PC-3 (cell line): ENCODE data around the gene ATOH8. TPM values are rescaled to one million over a fixed set of nuclear protein-coding genes. Genes with fewer than 3 reads are reported as not detected.

ENCODE experiments used
- ATAC-seq: fragments of 200-7000 bp; cut with Tn5 transposase; 2 replicates; pipeline ENCODE4 v1.9.1; 2020; ENCODE audit warnings: mild to moderate bottlenecking, moderate library complexity
- BruUV-seq: library from RNA; stranded (reverse); fragments of 400-500 nt; replicated peaks from 2 replicates; lab custom pipeline; 2021; lab: Mats Ljungman, UMichigan
- CTCF ChIA-PET: fragments of 300-600 bp; sonication (Branson Sonifier 250); formaldehyde crosslinking; loops from one replicate; lab custom pipeline; 2022; ENCODE audit warnings: antibody characterized with exemption; lab: Charles Lee
- POLR2A ChIA-PET: fragments of 300-600 bp; sonication (Branson Sonifier 250); formaldehyde crosslinking; loops from one replicate; lab custom pipeline; 2022; ENCODE audit warnings: antibody characterized with exemption; ENCODE audit not compliant: unreplicated experiment; lab: Charles Lee
- DNase-seq: peaks from one replicate; pipeline ENCODE4 v3.0.0-alpha.2; 2015
- H2AFZ ChIP-seq: fragments of 300-600 bp; sonication (generic); 2 replicates; pipeline ENCODE4 v1.6.0; 2016; ENCODE audit warnings: antibody characterized with exemption, low read length
- H3F3A ChIP-seq: fragments of 300-600 bp; sonication (generic); one replicate; pipeline ENCODE4 v1.6.0; 2017; ENCODE audit warnings: antibody characterized with exemption, low read length, control low read depth, mild to moderate bottlenecking; ENCODE audit not compliant: unreplicated experiment
- H3K27ac ChIP-seq: fragments of 300-600 bp; sonication (generic); 2 replicates; pipeline ENCODE4 v1.5.1; 2016; ENCODE audit warnings: mild to moderate bottlenecking, low read length
- H3K27me3 ChIP-seq: fragments of 300-600 bp; sonication (generic); 2 replicates; pipeline ENCODE4 v1.6.1; 2016; ENCODE audit warnings: low read length, mixed read lengths
- H3K36me3 ChIP-seq: fragments of 300-600 bp; sonication (generic); 2 replicates; pipeline ENCODE4 v1.6.1; 2016; ENCODE audit warnings: low read depth, mixed run types, low read length, mixed read lengths
- H3K4me1 ChIP-seq: fragments of 300-600 bp; sonication (generic); 2 replicates; pipeline ENCODE4 v1.5.1; 2016; ENCODE audit warnings: low read length; ENCODE audit not compliant: insufficient read depth
- H3K4me2 ChIP-seq: fragments of 300-600 bp; sonication (generic); 2 replicates; pipeline ENCODE4 v1.6.0; 2016; ENCODE audit warnings: low read length
- H3K4me3 ChIP-seq: fragments of 300-600 bp; sonication (generic); 2 replicates; pipeline ENCODE4 v1.5.1; 2016; ENCODE audit warnings: mild to moderate bottlenecking, low read length, mixed read lengths
- H3K79me2 ChIP-seq: fragments of 300-600 bp; sonication (generic); 2 replicates; pipeline ENCODE4 v1.6.1; 2017; ENCODE audit warnings: low read length, mixed read lengths
- H3K9ac ChIP-seq: fragments of 300-600 bp; sonication (generic); 2 replicates; pipeline ENCODE4 v1.6.0; 2016; ENCODE audit warnings: mild to moderate bottlenecking, low read length
- H3K9me2 ChIP-seq: fragments of 300-600 bp; sonication (generic); replicated peaks from 2 replicates; pipeline ENCODE4 v1.6.1; 2016; ENCODE audit warnings: mixed run types, low read length, mixed read lengths
- H3K9me3 ChIP-seq: fragments of 300-600 bp; sonication (generic); 2 replicates; pipeline ENCODE4 v1.6.1; 2016; ENCODE audit warnings: low read length, mixed read lengths
- H4K20me1 ChIP-seq: fragments of 300-600 bp; sonication (generic); 2 replicates; pipeline ENCODE4 v1.6.1; 2016; ENCODE audit warnings: low read length, mixed read lengths
- EZH2 ChIP-seq: fragments of 300-600 bp; sonication (generic); IDR thresholded peaks from one replicate; pipeline ENCODE4 v1.6.1; 2017; ENCODE audit warnings: antibody characterized with exemption, mild to moderate bottlenecking, low read length; ENCODE audit not compliant: unreplicated experiment
- EZH2phosphoT487 ChIP-seq: fragments of 300-600 bp; sonication (generic); IDR thresholded peaks from 2 replicates; pipeline ENCODE4 v1.6.1; 2018; ENCODE audit warnings: mild to moderate bottlenecking, antibody characterized with exemption, low read length, borderline replicate concordance
- intact Hi-C: fragments of 100-400 bp; cut with micrococcal nuclease; formaldehyde crosslinking; loops from 2 replicates; pipeline ENCODE4 v1.9.0; 2023
- total RNA-seq: library from RNA; depleted of rRNA; stranded (reverse); fragments of >200 nt; gene quantifications from 2 replicates; pipeline ENCODE4 v1.2.3, GENCODE V29; 2014
- TF ChIP-seq, protein P1 (sequence below): fragments of 300-600 bp; sonication (generic); conservative IDR thresholded peaks from 2 replicates; pipeline ENCODE4 v1.5.1; 2017; ENCODE audit warnings: antibody characterized with exemption, low read depth, mild to moderate bottlenecking, low read length

Gene ATOH8
- total RNA-seq, 1 experiment from 2014 or later = 0.04 TPM

DNA sequence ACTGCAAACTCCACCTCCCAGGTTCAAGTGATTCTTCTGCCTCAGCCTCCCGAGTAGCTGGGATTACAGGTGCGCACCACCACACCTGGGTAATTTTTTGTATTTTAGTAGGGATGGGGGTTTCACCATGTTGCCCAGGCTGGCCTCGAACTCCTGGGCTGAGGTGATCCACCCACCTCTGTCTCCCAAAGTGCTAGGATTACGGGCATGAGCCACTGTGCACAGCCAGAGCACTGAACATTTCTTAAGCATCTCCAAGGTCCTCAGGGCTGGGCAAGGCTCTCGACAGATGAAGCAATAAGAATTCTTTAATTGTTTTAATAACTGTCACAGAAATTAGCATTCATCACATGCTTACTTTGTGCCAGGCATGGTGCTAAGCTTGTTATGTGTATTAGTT lies 4.1 kb downstream of the ATOH8 start:
- ChIA-PET CTCF (no interaction called here), POLR2A (no interaction called here)
- Histone ChIP-seq H3F3A (no peaks in the 10 kb centered on the region), H3K27me3 (peaks cover 33% of the 10 kb centered on the region), H3K4me1 (peaks cover 6% of the 10 kb centered on the region), H3K9me2 (no peaks in the 10 kb centered on the region), H3K27ac (no peak overlapping the region), H2AFZ (no peak overlapping the region), H4K20me1 (no peaks in the 10 kb centered on the region), H3K9me3 (no peaks in the 10 kb centered on the region), H3K79me2 (no peaks in the 10 kb centered on the region), H3K36me3 (no peaks in the 10 kb centered on the region), H3K4me3 (no peak overlapping the region), H3K9ac (no peak overlapping the region), H3K4me2 (no peak overlapping the region)
- TF ChIP-seq EZH2 (no peak), EZH2phosphoT487 (no peak)
- TF ChIP-seq, protein P1, sequence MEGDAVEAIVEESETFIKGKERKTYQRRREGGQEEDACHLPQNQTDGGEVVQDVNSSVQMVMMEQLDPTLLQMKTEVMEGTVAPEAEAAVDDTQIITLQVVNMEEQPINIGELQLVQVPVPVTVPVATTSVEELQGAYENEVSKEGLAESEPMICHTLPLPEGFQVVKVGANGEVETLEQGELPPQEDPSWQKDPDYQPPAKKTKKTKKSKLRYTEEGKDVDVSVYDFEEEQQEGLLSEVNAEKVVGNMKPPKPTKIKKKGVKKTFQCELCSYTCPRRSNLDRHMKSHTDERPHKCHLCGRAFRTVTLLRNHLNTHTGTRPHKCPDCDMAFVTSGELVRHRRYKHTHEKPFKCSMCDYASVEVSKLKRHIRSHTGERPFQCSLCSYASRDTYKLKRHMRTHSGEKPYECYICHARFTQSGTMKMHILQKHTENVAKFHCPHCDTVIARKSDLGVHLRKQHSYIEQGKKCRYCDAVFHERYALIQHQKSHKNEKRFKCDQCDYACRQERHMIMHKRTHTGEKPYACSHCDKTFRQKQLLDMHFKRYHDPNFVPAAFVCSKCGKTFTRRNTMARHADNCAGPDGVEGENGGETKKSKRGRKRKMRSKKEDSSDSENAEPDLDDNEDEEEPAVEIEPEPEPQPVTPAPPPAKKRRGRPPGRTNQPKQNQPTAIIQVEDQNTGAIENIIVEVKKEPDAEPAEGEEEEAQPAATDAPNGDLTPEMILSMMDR = no peak
- no peak for ATAC-seq
- DNase-seq = no peak
- intact Hi-C loops = no loop called here
- no TSS peak for BruUV-seq

DNA sequence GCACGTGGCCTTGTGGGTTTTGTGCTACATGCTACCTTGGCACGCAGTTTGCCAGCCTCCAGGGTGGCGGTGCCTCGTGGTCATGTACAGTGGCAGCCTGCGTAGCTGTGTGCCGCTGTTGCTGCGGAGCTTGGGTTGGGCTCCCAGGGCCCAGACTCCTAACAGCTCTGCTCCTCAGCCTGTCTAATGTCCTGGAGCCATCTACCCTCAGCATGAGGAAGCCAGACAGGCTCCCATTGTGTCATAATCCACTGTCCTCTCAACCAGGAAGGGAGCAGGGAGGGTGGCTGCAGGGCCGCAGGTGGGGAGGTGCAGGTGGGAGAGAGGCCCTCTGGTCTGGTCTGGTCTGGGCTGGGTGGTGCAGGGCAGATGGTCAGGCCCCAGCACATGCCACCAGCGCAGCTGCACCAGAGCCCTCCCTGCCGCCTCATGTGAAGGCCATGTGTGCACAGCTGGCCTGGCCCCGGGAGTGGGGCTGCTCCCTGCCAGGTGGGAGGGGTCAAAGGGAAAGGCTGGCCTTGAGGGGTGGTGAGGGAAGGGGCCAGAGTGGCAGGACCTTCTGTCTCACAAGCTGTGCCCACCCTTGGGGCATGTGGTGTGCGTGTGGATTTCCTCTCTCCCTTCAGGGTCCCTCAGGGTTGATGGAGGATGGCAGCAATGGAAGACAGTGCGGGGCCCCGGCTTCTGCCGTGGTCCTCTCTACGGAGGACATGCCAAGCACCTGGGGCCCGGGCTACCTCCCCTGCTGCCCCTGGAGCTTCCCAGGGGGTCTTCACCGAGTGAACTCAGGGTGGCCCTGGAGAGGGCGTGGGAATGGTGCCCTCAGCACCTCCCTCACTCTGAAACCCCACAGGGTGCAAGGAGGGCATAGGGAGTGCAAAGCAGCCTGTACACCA lies 4.8 kb downstream of the ATOH8 start:
- CTCF ChIA-PET = no interaction called here
- Histone ChIP-seq H3K27ac (no peak overlapping the region), H3K4me3 (no peak overlapping the region), H3K4me1 (peaks cover 6% of the 10 kb centered on the region), H3F3A (no peaks in the 10 kb centered on the region), H2AFZ (no peak overlapping the region), H3K4me2 (no peak overlapping the region), H3K9me3 (no peaks in the 10 kb centered on the region), H3K27me3 (peaks cover 26% of the 10 kb centered on the region), H4K20me1 (no peaks in the 10 kb centered on the region), H3K36me3 (no peaks in the 10 kb centered on the region), H3K9ac (no peak overlapping the region), H3K79me2 (no peaks in the 10 kb centered on the region), H3K9me2 (no peaks in the 10 kb centered on the region)
- no peak for DNase-seq
- TF ChIP-seq, protein P1 = no peak
- no peak for TF ChIP-seq EZH2
- no peak for TF ChIP-seq EZH2phosphoT487
- POLR2A ChIA-PET = no interaction called here
- BruUV-seq = no TSS peak
- ATAC-seq = no peak
- intact Hi-C loops = no loop called here

DNA sequence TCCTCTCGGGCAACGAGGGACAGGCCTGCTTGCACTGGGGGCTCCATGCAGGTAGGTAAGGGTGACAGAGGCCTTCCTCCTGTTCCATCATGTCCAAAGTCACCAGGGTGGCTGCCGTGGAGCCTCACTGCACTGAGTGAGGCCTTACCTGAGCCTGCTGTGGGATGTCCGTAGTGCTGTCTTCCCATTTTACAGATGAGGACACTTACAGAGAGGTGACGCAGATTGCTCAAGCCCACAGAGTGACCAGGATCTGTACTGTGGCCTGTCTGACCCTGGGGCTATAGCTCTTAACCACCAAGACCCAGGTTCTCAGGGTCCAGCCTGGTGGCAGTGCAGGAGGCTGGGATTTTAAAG lies 5.4 kb downstream of the ATOH8 start:
- CTCF ChIA-PET = no interaction called here
- Histone ChIP-seq H3K79me2 (no peaks in the 10 kb centered on the region), H3K9me2 (no peaks in the 10 kb centered on the region), H3K9ac (no peak overlapping the region), H3K27ac (no peak overlapping the region), H3K4me3 (no peak overlapping the region), H3K36me3 (no peaks in the 10 kb centered on the region), H3K4me1 (peaks cover 6% of the 10 kb centered on the region), H3K27me3 (peaks cover 20% of the 10 kb centered on the region), H3K4me2 (no peak overlapping the region), H2AFZ (no peak overlapping the region), H3K9me3 (no peaks in the 10 kb centered on the region), H3F3A (no peaks in the 10 kb centered on the region), H4K20me1 (no peaks in the 10 kb centered on the region)
- POLR2A ChIA-PET = no interaction called here
- ATAC-seq = no peak
- no TSS peak for BruUV-seq
- intact Hi-C loops = no loop called here
- no peak for DNase-seq
- TF ChIP-seq EZH2phosphoT487 = no peak
